GOT3 (cell line): ENCODE results near the gene HPSE2.
"Not testable (repeated sequence)": the region's sequence is repeated elsewhere in the genome, so short reads cannot be mapped to it uniquely, and the experiment has no call there.

Experiments used
- DNase-seq: peaks from one replicate; lab custom pipeline; 2025; ENCODE audit warnings: mixed read lengths; lab: John Stamatoyannopoulos, UW

HPSE2 gene

GRCh38 chr10:98919899-98920298 lies 315.8 kb downstream of the HPSE2 start:
- no peak for DNase-seq

- no peak for DNase-seq
These were observed 317.8 kb downstream of the HPSE2 start for GRCh38 chr10:98917828-98918227.

- DNase-seq = no peak
These were observed 319.0 kb downstream of the HPSE2 start for GRCh38 chr10:98916526-98917125.

- no peak for DNase-seq
These were observed 319.7 kb downstream of the HPSE2 start for GRCh38 chr10:98915911-98916310.

- no peak for DNase-seq
These were observed 325.1 kb downstream of the HPSE2 start for GRCh38 chr10:98910546-98910945.

GRCh38 chr10:98910048-98910447 lies 325.6 kb downstream of the HPSE2 start:
- no peak for DNase-seq

GRCh38 chr10:98908868-98909267 lies 326.8 kb downstream of the HPSE2 start:
- no peak for DNase-seq

- not testable (repeated sequence) for DNase-seq
These were observed 327.4 kb downstream of the HPSE2 start for GRCh38 chr10:98908247-98908646.

- DNase-seq = no peak
These were observed 334.1 kb downstream of the HPSE2 start for GRCh38 chr10:98901441-98902110.

- no peak for DNase-seq
These were observed 336.6 kb downstream of the HPSE2 start for GRCh38 chr10:98899018-98899417.

GRCh38 chr10:98892523-98892922 lies 343.1 kb downstream of the HPSE2 start:
- no peak for DNase-seq

GRCh38 chr10:98886686-98887085 lies 349.0 kb downstream of the HPSE2 start:
- DNase-seq = no peak

- DNase-seq = no peak
These were observed 350.3 kb downstream of the HPSE2 start for GRCh38 chr10:98885378-98885777.

GRCh38 chr10:98881789-98882188 lies 353.9 kb downstream of the HPSE2 start:
- no peak for DNase-seq

GRCh38 chr10:98880971-98881370 lies 354.7 kb downstream of the HPSE2 start:
- no peak for DNase-seq

- no peak for DNase-seq
These were observed 356.7 kb downstream of the HPSE2 start for GRCh38 chr10:98878921-98879320.

- no peak for DNase-seq
These were observed 357.2 kb downstream of the HPSE2 start for GRCh38 chr10:98878418-98878817.

- no peak for DNase-seq
These were observed 373.7 kb downstream of the HPSE2 start for GRCh38 chr10:98861962-98862361.

GRCh38 chr10:98858525-98858924 lies 377.1 kb downstream of the HPSE2 start:
- no peak for DNase-seq

- DNase-seq = no peak
These were observed 380.1 kb downstream of the HPSE2 start for GRCh38 chr10:98855403-98856189.

- no peak for DNase-seq
These were observed 383.0 kb downstream of the HPSE2 start for GRCh38 chr10:98852686-98853085.

- no peak for DNase-seq
These were observed 387.3 kb downstream of the HPSE2 start for GRCh38 chr10:98848361-98848760.

- DNase-seq = no peak
These were observed 388.9 kb downstream of the HPSE2 start for GRCh38 chr10:98846787-98847186.
